IMR-90 (cell line): ENCODE results near the gene LARP1. TPM values are rescaled to one million over a fixed set of nuclear protein-coding genes. Genes with fewer than 3 reads are reported as not detected.
"Not testable (repeated sequence)": the region's sequence is repeated elsewhere in the genome, so short reads cannot be mapped to it uniquely, and the experiment has no call there.

Experiments used
- ATAC-seq: fragments of 200-7000 bp; cut with Tn5 transposase; 2 replicates; pipeline ENCODE4 v1.9.1; 2020; ENCODE audit warnings: low read depth, mild to moderate bottlenecking, moderate library complexity
- BruUV-seq: library from RNA; stranded (reverse); fragments of 400-500 nt; replicated peaks from 2 replicates; lab custom pipeline; 2021; lab: Mats Ljungman, UMichigan
- CTCF ChIA-PET: fragments of 300-600 bp; formaldehyde crosslinking; extraction: SDS; loops from one replicate; lab custom pipeline; 2021; ENCODE audit warnings: antibody characterized with exemption; lab: Yijun Ruan, JAX
- POLR2A ChIA-PET: fragments of 300-600 bp; sonication (Branson Sonifier 250); formaldehyde crosslinking; loops from one replicate; lab custom pipeline; 2022; ENCODE audit warnings: antibody characterized with exemption; ENCODE audit not compliant: unreplicated experiment; lab: Charles Lee
- DNase-seq: peaks from one replicate; pipeline ENCODE4 v3.0.0; 2013
- H2AFZ ChIP-seq: replicated peaks from 2 replicates; pipeline ENCODE3; 2013; ENCODE audit warnings: low read length, mild to moderate bottlenecking; ENCODE audit not compliant: poor library complexity
- H2AK5ac ChIP-seq: 2 replicates; pipeline ENCODE4 v1.6.1; 2013; ENCODE audit warnings: low read depth, low read length, inconsistent platforms
- H2AK9ac ChIP-seq: replicated peaks from 2 replicates; pipeline ENCODE3; 2013; ENCODE audit warnings: mild to moderate bottlenecking, low read depth, low read length, moderate library complexity; ENCODE audit not compliant: poor library complexity
- H2BK120ac ChIP-seq: 2 replicates; pipeline ENCODE4 v1.6.1; 2013; ENCODE audit warnings: low read depth, low read length, inconsistent platforms
- H2BK15ac ChIP-seq: 3 replicates; pipeline ENCODE4 v1.6.1; 2013; ENCODE audit warnings: low read depth, low read length, inconsistent platforms
- H2BK20ac ChIP-seq: 2 replicates; pipeline ENCODE4 v1.6.1; 2013; ENCODE audit warnings: low read depth, mild to moderate bottlenecking, inconsistent platforms, low read length, moderate library complexity
- H2BK5ac ChIP-seq: 2 replicates; pipeline ENCODE4 v1.6.1; 2013; ENCODE audit warnings: mild to moderate bottlenecking, low read depth, low read length, inconsistent platforms; ENCODE audit not compliant: poor library complexity, severe bottlenecking
- H3K14ac ChIP-seq: replicated peaks from 2 replicates; pipeline ENCODE4 v1.6.1; 2013; ENCODE audit warnings: low read depth, low read length, inconsistent platforms
- H3K18ac ChIP-seq: 2 replicates; pipeline ENCODE4 v1.6.1; 2013; ENCODE audit warnings: low read depth, low read length, control low read depth
- H3K23ac ChIP-seq: 2 replicates; pipeline ENCODE4 v1.6.1; 2013; ENCODE audit warnings: low read depth, low read length, inconsistent platforms
- H3K27ac ChIP-seq: 2 replicates; pipeline ENCODE4 v1.5.1; 2013; ENCODE audit warnings: mild to moderate bottlenecking, control low read depth, low read length; ENCODE audit not compliant: insufficient read depth
- H3K27me3 ChIP-seq: 2 replicates; pipeline ENCODE4 v1.6.1; 2013; ENCODE audit warnings: low read length; ENCODE audit not compliant: control insufficient read depth, insufficient read depth
- H3K36me3 ChIP-seq: 2 replicates; pipeline ENCODE4 v1.6.1; 2013; ENCODE audit warnings: low read length, mixed read lengths; ENCODE audit not compliant: control insufficient read depth, insufficient read depth
- H3K4ac ChIP-seq: 2 replicates; pipeline ENCODE4 v1.6.1; 2013; ENCODE audit warnings: low read depth, low read length, inconsistent platforms
- H3K4me1 ChIP-seq: 2 replicates; pipeline ENCODE4 v1.6.1; 2013; ENCODE audit warnings: low read length, mixed read lengths; ENCODE audit not compliant: control insufficient read depth, insufficient read depth
- H3K4me2 ChIP-seq: 2 replicates; pipeline ENCODE4 v1.6.1; 2013; ENCODE audit warnings: low read depth, mild to moderate bottlenecking, control low read depth, low read length, moderate library complexity
- H3K4me3 ChIP-seq: 2 replicates; pipeline ENCODE4 v1.5.1; 2013; ENCODE audit warnings: low read depth, mild to moderate bottlenecking, control low read depth, low read length, moderate library complexity; ENCODE audit not compliant: insufficient read depth
- H3K56ac ChIP-seq: 2 replicates; pipeline ENCODE4 v1.6.1; 2013; ENCODE audit warnings: low read length, inconsistent platforms; ENCODE audit not compliant: insufficient read depth; ENCODE audit errors: extremely low read depth
- H3K79me1 ChIP-seq, 2 experiments: 2 replicates each; pipeline ENCODE4 v1.6.1; 2013; ENCODE audit warnings: low read length in 2 of 2, inconsistent platforms in 1 of 2, low read depth in 1 of 2
- H3K9ac ChIP-seq: 2 replicates; pipeline ENCODE4 v1.6.1; 2013; ENCODE audit warnings: low read depth, low read length, control low read depth
- H3K9me1 ChIP-seq: 2 replicates; pipeline ENCODE4 v1.6.1; 2013; ENCODE audit warnings: low read length, inconsistent platforms; ENCODE audit not compliant: insufficient read depth
- H3K9me3 ChIP-seq: 2 replicates; pipeline ENCODE4 v1.6.1; 2013; ENCODE audit warnings: low read length; ENCODE audit not compliant: control insufficient read depth, insufficient read depth
- H4K20me1 ChIP-seq: 2 replicates; pipeline ENCODE4 v1.6.1; 2013; ENCODE audit warnings: low read length, inconsistent platforms; ENCODE audit not compliant: insufficient read depth
- H4K5ac ChIP-seq: 2 replicates; pipeline ENCODE4 v1.6.1; 2013; ENCODE audit warnings: mild to moderate bottlenecking, low read depth, low read length, control low read depth
- H4K8ac ChIP-seq, 2 experiments: 2 replicates each; pipeline ENCODE4 v1.6.1; 2013; ENCODE audit warnings: low read depth in 2 of 2, low read length in 2 of 2, control low read depth in 1 of 2, inconsistent platforms in 1 of 2
- H4K91ac ChIP-seq: 2 replicates; pipeline ENCODE4 v1.6.1; 2013; ENCODE audit warnings: low read depth, low read length, inconsistent platforms; ENCODE audit not compliant: insufficient read depth
- WGBS, 2 experiments: methylation state at CpG; one replicate each; pipeline versions ENCODE4 v1.1.5 to v1.1.7; 2013; ENCODE audit warnings: missing lambda C conversion rate in 2 of 2; ENCODE audit not compliant: insufficient read length in 1 of 2; ENCODE audit errors: extremely low coverage in 2 of 2; 5-methylcytosine and 5-hydroxymethylcytosine counted together
- dilution Hi-C: fragments of 300-500 bp; cut with HindIII; formaldehyde crosslinking; loops from one replicate; pipeline ENCODE4 v1.14.3; 2018; ENCODE audit warnings: low sequenced_read_pairs; ENCODE audit not compliant: unreplicated experiment
- in situ Hi-C: fragments of 300-500 bp; cut with MboI; formaldehyde crosslinking; loops from 3 replicates; pipeline ENCODE4 v1.14.3; 2019; ENCODE audit warnings: low sequenced_read_pairs, inconsistent platforms, mixed read lengths
- intact Hi-C: fragments of 100-400 bp; cut with micrococcal nuclease; formaldehyde crosslinking; loops from 2 replicates; pipeline ENCODE4 v1.10.0; 2022
- polyA plus RNA-seq, 3 experiments: library from polyadenylated mRNA; depleted of rRNA; stranded (reverse); fragments of >200 nt; gene quantifications; 2 replicates each; pipeline ENCODE4 v1.2.3, GENCODE V29; 2012; ENCODE audit warnings: low replicate concordance in 1 of 3
- total RNA-seq: library from RNA; depleted of rRNA; stranded (reverse); fragments of >200 nt; gene quantifications from 2 replicates; pipeline ENCODE4 v1.2.3, GENCODE V29; 2012

Gene LARP1
- total and polyA plus RNA-seq, 2 of the 4 experiments (the other 2 are of a cell fraction) = 47.3 to 77.4 TPM

GRCh38 chr5:154759868-154760267 is 4.7 kb downstream of the LARP1 start:
- POLR2A ChIA-PET, intact Hi-C loops: not testable (repeated sequence)

More at GRCh38 chr5:154759868-154760267, 4.7 kb downstream of the LARP1 start:
- dilution Hi-C loops, H2BK5ac ChIP-seq, H2BK20ac ChIP-seq, H4K5ac ChIP-seq, H3K9ac ChIP-seq, H3K27me3 ChIP-seq, H3K4ac ChIP-seq, BruUV-seq, H2AK9ac ChIP-seq, H3K9me3 ChIP-seq, H2BK15ac ChIP-seq, H4K91ac ChIP-seq, H3K27ac ChIP-seq, DNase-seq, H3K18ac ChIP-seq, H2BK120ac ChIP-seq, H2AFZ ChIP-seq, H2AK5ac ChIP-seq, ATAC-seq, H3K4me3 ChIP-seq, H3K23ac ChIP-seq, H4K8ac ChIP-seq, H3K4me2 ChIP-seq, CTCF ChIA-PET, H3K14ac ChIP-seq, H3K56ac ChIP-seq, H3K36me3 ChIP-seq: not testable (repeated sequence)
- Histone ChIP-seq H3K4me1 (peaks cover 16% of the 10 kb centered on the region), H3K79me1 (peaks cover 3 to 47% of the 10 kb centered on the region in 2 experiments; a peak in 2 of 4 replicates), H3K9me1 (peaks cover 19% of the 10 kb centered on the region), H4K20me1 (peaks cover 83% of the 10 kb centered on the region)
- WGBS, 2 experiments = 75% methylated on average over 3 of the region's 12 CpGs; no CpG with 5 or more reads in 1 of the 2 experiments
- in situ Hi-C loops = loop anchor here (5.0 kb wide), 1 partner anchor 42 kb away; no protein-coding TSS in a partner anchor
